Astrocyte (in vitro differentiated cells and primary cell): ENCODE results near the gene C1orf21. TPM values are rescaled to one million over a fixed set of nuclear protein-coding genes. Genes with fewer than 3 reads are reported as not detected.

Source experiments
- DNase-seq: peaks from one replicate; pipeline ENCODE4 v3.0.0-alpha.2; 2010; ENCODE audit warnings: low read depth
- FAIRE-seq: peaks from 2 replicates; lab custom pipeline; 2011; peaks lifted over from hg19 to GRCh38; lab: Jason Lieb, UNC
- H2AFZ ChIP-seq: 2 replicates; pipeline ENCODE4 v1.6.0; 2012; ENCODE audit warnings: low read depth, low read length, inconsistent platforms
- H3K27ac ChIP-seq: 2 replicates; pipeline ENCODE4 v1.5.1; 2011; ENCODE audit warnings: low read depth, low read length, inconsistent platforms
- H3K27me3 ChIP-seq: 2 replicates; pipeline ENCODE4 v1.6.0; 2011; ENCODE audit warnings: low read length, inconsistent platforms; ENCODE audit not compliant: insufficient read depth
- H3K36me3 ChIP-seq: 2 replicates; pipeline ENCODE4 v1.5.1; 2011; ENCODE audit warnings: low read length, inconsistent platforms; ENCODE audit not compliant: insufficient read depth
- H3K4me1 ChIP-seq: 2 replicates; pipeline ENCODE4 v1.5.1; 2011; ENCODE audit warnings: low read length, inconsistent platforms; ENCODE audit not compliant: insufficient read depth
- H3K4me2 ChIP-seq: 2 replicates; pipeline ENCODE4 v1.6.0; 2012; ENCODE audit warnings: low read length, inconsistent platforms
- H3K4me3 ChIP-seq: 2 replicates; pipeline ENCODE4 v1.5.1; 2011; ENCODE audit warnings: low read depth, mild to moderate bottlenecking, low read length, inconsistent platforms; ENCODE audit not compliant: insufficient read depth
- H3K79me2 ChIP-seq: 2 replicates; pipeline ENCODE4 v1.6.0; 2012; ENCODE audit warnings: mild to moderate bottlenecking, low read length, inconsistent platforms; ENCODE audit not compliant: insufficient read depth
- H3K9ac ChIP-seq: 2 replicates; pipeline ENCODE4 v1.6.0; 2012; ENCODE audit warnings: mild to moderate bottlenecking, low read length, inconsistent platforms
- H3K9me3 ChIP-seq: 2 replicates; pipeline ENCODE4 v1.5.1; 2012; ENCODE audit warnings: low read depth, mild to moderate bottlenecking, low read length, inconsistent platforms; ENCODE audit not compliant: insufficient read depth
- H4K20me1 ChIP-seq: 2 replicates; pipeline ENCODE4 v1.6.0; 2012; ENCODE audit warnings: low read length, inconsistent platforms; ENCODE audit not compliant: insufficient read depth
- H3K27ac Mint-ChIP-seq: one replicate; pipeline ENCODE4 v1.8.0; 2021; ENCODE audit warnings: mild to moderate bottlenecking, mixed read lengths; ENCODE audit not compliant: unreplicated experiment
- H3K27me3 Mint-ChIP-seq: one replicate; pipeline ENCODE4 v1.8.0; 2021; ENCODE audit warnings: low read depth, mixed read lengths; ENCODE audit not compliant: unreplicated experiment
- H3K36me3 Mint-ChIP-seq: one replicate; pipeline ENCODE4 v1.8.0; 2021; ENCODE audit warnings: low read depth, mixed read lengths; ENCODE audit not compliant: unreplicated experiment
- H3K4me1 Mint-ChIP-seq: one replicate; pipeline ENCODE4 v1.8.0; 2021; ENCODE audit warnings: low read depth, mixed read lengths; ENCODE audit not compliant: unreplicated experiment
- H3K4me3 Mint-ChIP-seq: one replicate; pipeline ENCODE4 v1.8.0; 2021; ENCODE audit warnings: mild to moderate bottlenecking, moderate library complexity, mixed read lengths; ENCODE audit not compliant: unreplicated experiment
- H3K9me3 Mint-ChIP-seq: one replicate; pipeline ENCODE4 v1.8.0; 2021; ENCODE audit warnings: mild to moderate bottlenecking, mixed read lengths; ENCODE audit not compliant: unreplicated experiment
- EZH2 ChIP-seq: IDR thresholded peaks from 2 replicates; pipeline ENCODE4 v1.6.1; 2012; ENCODE audit warnings: mild to moderate bottlenecking, low read length, inconsistent platforms; ENCODE audit not compliant: insufficient read depth
- total RNA-seq: library from RNA; stranded (reverse); gene quantifications from 2 replicates; pipeline ENCODE4 v1.2.1, GENCODE V29; 2021
- TF ChIP-seq, protein P1 (sequence below): IDR thresholded peaks from 2 replicates; pipeline ENCODE4 v1.5.1; 2011; ENCODE audit warnings: low read depth, mild to moderate bottlenecking, inconsistent platforms, low read length, moderate library complexity; ENCODE audit not compliant: insufficient read depth

Gene C1orf21
- total RNA-seq, 1 donor from 2014 or later: 15.1 TPM

DNA sequence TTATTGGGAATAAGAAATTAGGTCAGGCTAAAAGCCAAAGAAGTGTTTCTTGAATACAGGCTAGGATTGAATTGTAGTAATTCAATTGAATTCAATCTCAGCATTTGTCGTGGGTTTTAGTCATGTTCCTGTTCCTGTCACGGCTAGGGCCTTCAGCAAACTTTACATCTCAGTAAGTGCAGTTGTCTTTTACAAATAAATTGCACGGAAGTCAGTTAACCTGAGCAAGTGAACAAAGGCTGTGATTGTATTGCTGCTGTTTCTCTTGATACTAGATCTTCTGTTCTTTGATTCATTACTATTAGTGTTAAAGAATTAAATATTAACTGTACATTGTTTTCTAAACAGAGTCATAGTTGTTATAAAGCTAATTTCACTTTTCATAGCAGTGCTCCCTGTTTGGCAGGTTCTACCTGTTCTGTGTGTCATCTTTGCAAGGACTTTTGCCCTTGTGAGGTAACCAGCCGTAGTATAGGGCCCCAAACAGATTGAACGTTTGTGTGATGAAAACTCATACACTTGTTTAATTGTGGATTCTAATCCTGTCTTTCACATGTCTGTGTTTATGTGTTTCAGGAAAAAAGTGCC is 203.4 kb downstream of the C1orf21 start:
- no peaks in the 10 kb centered on the region for H3K4me1 ChIP-seq
- H3K9ac ChIP-seq: no peak overlapping the region
- Mint-ChIP-seq H3K27me3 (no peaks in the 10 kb centered on the region), H3K4me3 (no peak overlapping the region), H3K36me3 (no peaks in the 10 kb centered on the region), H3K4me1 (peaks cover 9% of the 10 kb centered on the region), H3K27ac (no peak overlapping the region), H3K9me3 (no peaks in the 10 kb centered on the region)
- TF ChIP-seq, protein P1, sequence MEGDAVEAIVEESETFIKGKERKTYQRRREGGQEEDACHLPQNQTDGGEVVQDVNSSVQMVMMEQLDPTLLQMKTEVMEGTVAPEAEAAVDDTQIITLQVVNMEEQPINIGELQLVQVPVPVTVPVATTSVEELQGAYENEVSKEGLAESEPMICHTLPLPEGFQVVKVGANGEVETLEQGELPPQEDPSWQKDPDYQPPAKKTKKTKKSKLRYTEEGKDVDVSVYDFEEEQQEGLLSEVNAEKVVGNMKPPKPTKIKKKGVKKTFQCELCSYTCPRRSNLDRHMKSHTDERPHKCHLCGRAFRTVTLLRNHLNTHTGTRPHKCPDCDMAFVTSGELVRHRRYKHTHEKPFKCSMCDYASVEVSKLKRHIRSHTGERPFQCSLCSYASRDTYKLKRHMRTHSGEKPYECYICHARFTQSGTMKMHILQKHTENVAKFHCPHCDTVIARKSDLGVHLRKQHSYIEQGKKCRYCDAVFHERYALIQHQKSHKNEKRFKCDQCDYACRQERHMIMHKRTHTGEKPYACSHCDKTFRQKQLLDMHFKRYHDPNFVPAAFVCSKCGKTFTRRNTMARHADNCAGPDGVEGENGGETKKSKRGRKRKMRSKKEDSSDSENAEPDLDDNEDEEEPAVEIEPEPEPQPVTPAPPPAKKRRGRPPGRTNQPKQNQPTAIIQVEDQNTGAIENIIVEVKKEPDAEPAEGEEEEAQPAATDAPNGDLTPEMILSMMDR: no peak
- no peak for TF ChIP-seq EZH2
- H3K4me3 ChIP-seq: no peak overlapping the region
- no peaks in the 10 kb centered on the region for H3K36me3 ChIP-seq
- H3K79me2 ChIP-seq: no peaks in the 10 kb centered on the region
- H3K9me3 ChIP-seq: no peaks in the 10 kb centered on the region
- no peaks in the 10 kb centered on the region for H4K20me1 ChIP-seq
- H3K27ac ChIP-seq: no peak overlapping the region
- FAIRE-seq: no peak
- no peaks in the 10 kb centered on the region for H3K27me3 ChIP-seq
- no peak overlapping the region for H2AFZ ChIP-seq
- H3K4me2 ChIP-seq: no peak overlapping the region
- DNase-seq: no peak

GRCh38 chr1:184593597-184593996 is 206.8 kb downstream of the C1orf21 start:
- H3K4me2 ChIP-seq: no peak overlapping the region
- no peaks in the 10 kb centered on the region for H3K79me2 ChIP-seq
- Mint-ChIP-seq H3K36me3 (no peaks in the 10 kb centered on the region), H3K27me3 (no peaks in the 10 kb centered on the region), H3K4me1 (peaks cover 28% of the 10 kb centered on the region), H3K4me3 (no peak overlapping the region), H3K27ac (no peak overlapping the region), H3K9me3 (no peaks in the 10 kb centered on the region)
- peaks cover 3% of the 10 kb centered on the region for H3K4me1 ChIP-seq
- DNase-seq (no peak), FAIRE-seq (no peak)
- H3K27me3 ChIP-seq: no peaks in the 10 kb centered on the region
- no peaks in the 10 kb centered on the region for H3K9me3 ChIP-seq
- H3K27ac ChIP-seq: no peak overlapping the region
- no peak overlapping the region for H3K9ac ChIP-seq
- H3K36me3 ChIP-seq: no peaks in the 10 kb centered on the region
- no peak overlapping the region for H3K4me3 ChIP-seq
- TF ChIP-seq EZH2: no peak
- TF ChIP-seq, protein P1: no peak
- no peak overlapping the region for H2AFZ ChIP-seq
- H4K20me1 ChIP-seq: no peaks in the 10 kb centered on the region

GRCh38 chr1:184595596-184595995 is 208.8 kb downstream of the C1orf21 start:
- peak; percentile 52 for DNase-seq
- peak overlapping the region; percentile 67 for H3K27ac Mint-ChIP-seq

More at GRCh38 chr1:184595596-184595995, 208.8 kb downstream of the C1orf21 start:
- TF ChIP-seq, protein P1: no peak
- no peak for TF ChIP-seq EZH2
- H3K36me3 Mint-ChIP-seq: no peaks in the 10 kb centered on the region
- no peak for FAIRE-seq
- H3K27me3 Mint-ChIP-seq: no peaks in the 10 kb centered on the region
- Histone ChIP-seq H4K20me1 (no peaks in the 10 kb centered on the region), H3K4me1 (peaks cover 3% of the 10 kb centered on the region), H3K79me2 (no peaks in the 10 kb centered on the region), H3K9me3 (no peaks in the 10 kb centered on the region), H3K9ac (no peak overlapping the region), H3K27me3 (no peaks in the 10 kb centered on the region), H3K4me2 (no peak overlapping the region), H3K36me3 (no peaks in the 10 kb centered on the region), H3K4me3 (no peak overlapping the region), H3K27ac (no peak overlapping the region), H2AFZ (no peak overlapping the region)
- no peak overlapping the region for H3K4me3 Mint-ChIP-seq
- no peaks in the 10 kb centered on the region for H3K9me3 Mint-ChIP-seq
- peaks cover 28% of the 10 kb centered on the region for H3K4me1 Mint-ChIP-seq
